Mesothelial cell of epicardium (in vitro differentiated cells): ENCODE results near the gene NFS1. TPM values are rescaled to one million over a fixed set of nuclear protein-coding genes. Genes with fewer than 3 reads are reported as not detected.
A peak's percentile ranks its signal among the peaks of the same experiment; 100 is the strongest.

Experiments
- DNase-seq, 2 experiments: peaks; one replicate each; pipeline ENCODE4 v3.0.0; 2021; ENCODE audit warnings: low spot score in 2 of 2; ENCODE audit not compliant: unreplicated experiment in 2 of 2
- H3K27ac Mint-ChIP-seq: 2 replicates; pipeline ENCODE4 v1.8.0; 2021; ENCODE audit warnings: mixed read lengths
- H3K27me3 Mint-ChIP-seq: 2 replicates; pipeline ENCODE4 v1.8.0; 2021; ENCODE audit warnings: low read depth, mixed read lengths
- H3K36me3 Mint-ChIP-seq: 2 replicates; pipeline ENCODE4 v1.8.0; 2021; ENCODE audit warnings: mixed read lengths
- H3K4me1 Mint-ChIP-seq: 2 replicates; pipeline ENCODE4 v1.8.0; 2021; ENCODE audit warnings: mixed read lengths
- H3K4me3 Mint-ChIP-seq: 2 replicates; pipeline ENCODE4 v1.8.0; 2021; ENCODE audit warnings: mild to moderate bottlenecking, moderate library complexity, mixed read lengths
- H3K9me3 Mint-ChIP-seq: 2 replicates; pipeline ENCODE4 v1.8.0; 2021; ENCODE audit warnings: mixed read lengths
- CTCF ChIP-seq: fragments of 200-600 bp; sonication (generic); IDR thresholded peaks from one replicate; pipeline ENCODE4 v1.5.0; 2021; ENCODE audit warnings: antibody characterized with exemption; ENCODE audit not compliant: unreplicated experiment
- total RNA-seq: library from RNA; stranded (reverse); gene quantifications from 3 replicates; pipeline ENCODE4 v1.2.1, GENCODE V29; 2021

NFS1 gene
- total RNA-seq, 1 donor from 2014 or later, result 18.9 TPM

GRCh38 chr20:35620818-35621559 lies 78.2 kb downstream of the NFS1 start:
- no peak for TF ChIP-seq CTCF
- DNase-seq, result no peak
- Mint-ChIP-seq H3K27ac (no peak overlapping the region), H3K36me3 (peaks cover 13% of the 10 kb centered on the region), H3K27me3 (peaks cover 8% of the 10 kb centered on the region), H3K4me1 (peaks cover 19% of the 10 kb centered on the region), H3K4me3 (no peak overlapping the region), H3K9me3 (no peaks in the 10 kb centered on the region)

GRCh38 chr20:35619196-35620095 lies 79.7 kb downstream of the NFS1 start:
- peak; percentile 52 to 76 for DNase-seq
- TF ChIP-seq CTCF, result no peak
- H3K27me3 Mint-ChIP-seq, result peaks cover 8% of the 10 kb centered on the region
- no peaks in the 10 kb centered on the region for H3K9me3 Mint-ChIP-seq
- peaks cover 5% of the 10 kb centered on the region for H3K36me3 Mint-ChIP-seq
- H3K27ac Mint-ChIP-seq, result peak overlapping the region; percentile 39
- peaks cover 23% of the 10 kb centered on the region for H3K4me1 Mint-ChIP-seq
- H3K4me3 Mint-ChIP-seq, result peak overlapping the region; percentile 76

- no peak for DNase-seq
- Mint-ChIP-seq H3K27ac (no peak overlapping the region), H3K36me3 (peaks cover 5% of the 10 kb centered on the region), H3K27me3 (peaks cover 10% of the 10 kb centered on the region), H3K9me3 (no peaks in the 10 kb centered on the region), H3K4me1 (peaks cover 23% of the 10 kb centered on the region), H3K4me3 (peak overlapping the region; percentile 76)
- TF ChIP-seq CTCF, result no peak
Observed at GRCh38 chr20:35618263-35619131, 80.7 kb downstream of the NFS1 start.

Other genes with a start within 250 kb of the NFS1 start
- gene CEP250, start 243.8 kb downstream of the NFS1 start, total RNA-seq, result 65.5 to 69.6 TPM (median 68.4 TPM) in 3 replicates
- not detected in 3 replicates for gene C20orf173, start 169.7 kb downstream of the NFS1 start, total RNA-seq
- 253 to 258 TPM (median 255 TPM) in 3 replicates for gene ERGIC3, start 157.3 kb downstream of the NFS1 start, total RNA-seq
- gene SPAG4, start 83.5 kb downstream of the NFS1 start, total RNA-seq, result 4.0 to 5.5 TPM (median 4.2 TPM) in 3 replicates
- 221 to 246 TPM (median 238 TPM) in 3 replicates for gene CPNE1, start 34.5 kb downstream of the NFS1 start, total RNA-seq
- 154 to 158 TPM (median 156 TPM) in 3 replicates for gene RBM12, start 34.5 kb downstream of the NFS1 start, total RNA-seq
- 105 to 107 TPM (median 105 TPM) in 3 replicates for gene ROMO1, start 53 bp upstream of the NFS1 start, total RNA-seq
- 463 to 488 TPM (median 479 TPM) in 3 replicates for gene RBM39, start 42.9 kb upstream of the NFS1 start, total RNA-seq
- gene PHF20, start 72.7 kb upstream of the NFS1 start, total RNA-seq, result 48.6 to 49.7 TPM (median 48.7 TPM) in 3 replicates